GDM1 (cell line): Measurements from ENCODE around the gene HLX.

Experiments used
- DNase-seq: peaks from one replicate; lab custom pipeline; 2025; lab: John Stamatoyannopoulos, UW

HLX gene

GRCh38 chr1:220896092-220896491 is 16.8 kb downstream of the HLX start:
- no peak for DNase-seq

- DNase-seq = no peak
Measured at GRCh38 chr1:220900842-220901241, 21.6 kb downstream of the HLX start.

- no peak for DNase-seq
Measured at GRCh38 chr1:220901881-220902280, 22.6 kb downstream of the HLX start.

- no peak for DNase-seq
Measured at GRCh38 chr1:220902916-220903315, 23.7 kb downstream of the HLX start.

- DNase-seq = no peak
Measured at GRCh38 chr1:220904876-220905275, 25.6 kb downstream of the HLX start.

GRCh38 chr1:220905650-220906560 is 26.7 kb downstream of the HLX start:
- DNase-seq = no peak

- no peak for DNase-seq
Measured at GRCh38 chr1:220906561-220907334, 27.5 kb downstream of the HLX start.

GRCh38 chr1:220908757-220909156 is 29.5 kb downstream of the HLX start:
- DNase-seq = no peak

GRCh38 chr1:220910021-220910420 is 30.8 kb downstream of the HLX start:
- DNase-seq = no peak

GRCh38 chr1:220914283-220915116 is 35.3 kb downstream of the HLX start:
- DNase-seq = no peak

GRCh38 chr1:220915117-220915440 is 35.8 kb downstream of the HLX start:
- no peak for DNase-seq

GRCh38 chr1:220915954-220916353 is 36.7 kb downstream of the HLX start:
- no peak for DNase-seq

GRCh38 chr1:220917101-220917500 is 37.9 kb downstream of the HLX start:
- DNase-seq = no peak

- DNase-seq = no peak
Measured at GRCh38 chr1:220917535-220918209, 38.4 kb downstream of the HLX start.

- no peak for DNase-seq
Measured at GRCh38 chr1:220918285-220918951, 39.2 kb downstream of the HLX start.

GRCh38 chr1:220920967-220921366 is 41.7 kb downstream of the HLX start:
- DNase-seq = no peak

GRCh38 chr1:220921498-220921897 is 42.3 kb downstream of the HLX start:
- no peak for DNase-seq

GRCh38 chr1:220921971-220922635 is 42.9 kb downstream of the HLX start:
- no peak for DNase-seq

- DNase-seq = no peak
Measured at GRCh38 chr1:220922951-220923350, 43.7 kb downstream of the HLX start.

GRCh38 chr1:220924331-220924970 is 45.2 kb downstream of the HLX start:
- DNase-seq = no peak
